HG03442 (cell line): Measurements from ENCODE around the gene GPR89A.
A peak's percentile ranks its signal among the peaks of the same experiment; 100 is the strongest.
"Not testable (repeated sequence)": the region's sequence is repeated elsewhere in the genome, so short reads cannot be mapped to it uniquely, and the experiment has no call there.

ENCODE experiments used
- ATAC-seq: cut with Tn5 transposase; IDR thresholded peaks from one replicate; pipeline ENCODE4 v1.9.1; 2021; ENCODE audit warnings: mild to moderate bottlenecking, moderate library complexity; ENCODE audit not compliant: unreplicated experiment

GPR89A gene

DNA sequence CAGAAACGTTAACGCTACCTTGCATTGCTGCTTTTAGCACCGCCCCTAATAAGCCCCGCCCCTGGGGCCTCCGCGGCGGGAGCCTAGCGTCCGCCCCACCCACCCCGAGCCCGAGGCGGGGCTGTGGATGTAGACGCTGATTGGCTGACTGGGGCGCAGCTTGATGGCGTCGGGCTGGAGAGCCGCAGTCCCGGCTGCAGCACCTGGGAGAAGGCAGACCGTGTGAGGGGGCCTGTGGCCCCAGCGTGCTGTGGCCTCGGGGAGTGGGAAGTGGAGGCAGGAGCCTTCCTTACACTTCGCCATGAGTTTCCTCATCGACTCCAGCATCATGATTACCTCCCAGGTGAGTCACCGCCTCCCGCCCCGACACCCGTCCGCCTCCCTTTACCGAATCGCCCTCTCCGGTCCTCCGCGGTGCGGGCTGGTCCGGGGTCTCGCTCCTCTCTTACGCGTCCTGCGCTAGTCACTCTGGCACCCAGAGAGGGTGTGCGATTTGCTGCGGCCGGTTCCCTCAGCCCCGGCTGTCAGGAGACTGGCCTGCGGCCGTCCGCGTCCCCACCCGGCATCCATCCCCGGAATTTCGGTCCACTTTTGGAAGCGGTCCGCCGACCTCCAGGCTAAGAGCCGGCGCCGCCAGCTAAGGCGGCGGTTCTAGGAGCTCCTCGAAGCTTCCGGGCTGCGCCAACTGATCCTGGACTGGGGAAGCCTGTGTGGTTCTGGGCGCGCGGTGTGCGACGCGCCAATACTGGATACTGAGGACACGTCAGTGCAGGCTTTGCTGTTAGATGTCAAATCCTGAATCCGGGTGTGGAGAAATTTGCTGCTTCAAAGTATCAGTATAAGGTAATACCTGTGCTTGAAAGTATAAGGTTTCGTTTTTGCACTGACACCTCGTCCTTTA lies at the start of gene GPR89A:
Gene GPR89A (plus strand): TSS at position 156 of the 901 bp plus-strand sequence. CDS start 146 bp downstream, at position 302.
- peak; percentile 96 for ATAC-seq

GRCh38 chr1:145586820-145587219 lies 21.0 kb upstream of the GPR89A start:
- ATAC-seq = not testable (repeated sequence)

GRCh38 chr1:145590806-145591205 lies 17.0 kb upstream of the GPR89A start:
- ATAC-seq = not testable (repeated sequence)

DNA sequence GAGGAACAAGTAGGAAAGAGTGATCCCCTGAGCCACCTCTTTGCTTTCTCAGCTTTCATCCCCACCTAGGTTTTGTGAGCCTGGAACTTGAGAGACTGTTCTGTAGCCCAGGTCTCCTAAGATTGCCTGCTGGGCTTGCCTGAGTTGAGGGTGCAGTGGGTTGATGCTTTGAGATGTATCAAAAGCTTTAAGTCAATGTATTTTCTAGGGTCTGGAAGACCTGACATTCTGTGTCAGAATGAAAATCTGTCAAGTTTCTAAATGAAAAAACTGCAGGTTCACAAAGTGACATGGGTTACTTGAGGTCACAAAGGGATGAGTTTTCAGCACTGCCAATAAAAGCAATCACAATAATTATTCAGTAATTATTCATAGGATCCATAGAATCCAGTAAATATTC lies 15.4 kb upstream of the GPR89A start:
- not testable (repeated sequence) for ATAC-seq

GRCh38 chr1:145595421-145595820 lies 12.4 kb upstream of the GPR89A start:
- not testable (repeated sequence) for ATAC-seq

- ATAC-seq = not testable (repeated sequence)
Measured at GRCh38 chr1:145596236-145596635, 11.6 kb upstream of the GPR89A start.

DNA sequence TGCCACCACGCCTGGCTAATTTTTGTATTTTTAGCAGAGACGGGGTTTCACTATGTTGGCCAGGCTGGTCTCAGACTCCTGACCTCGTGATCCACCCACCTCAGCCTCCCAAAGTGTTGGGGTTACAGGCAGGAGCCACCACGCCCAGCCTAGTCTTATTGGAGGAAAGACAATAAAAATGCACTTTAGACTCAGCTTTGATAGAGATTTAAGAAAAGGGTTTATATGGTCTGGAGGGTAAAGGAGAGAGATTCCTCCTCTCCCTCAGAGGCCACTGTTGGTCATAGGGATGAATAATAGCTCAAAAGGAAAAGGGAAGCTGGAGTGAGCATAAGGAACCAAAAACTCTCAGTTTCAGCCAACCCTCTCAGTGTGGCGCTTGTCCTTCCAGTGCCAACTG lies 8.4 kb upstream of the GPR89A start:
- ATAC-seq = not testable (repeated sequence)

DNA sequence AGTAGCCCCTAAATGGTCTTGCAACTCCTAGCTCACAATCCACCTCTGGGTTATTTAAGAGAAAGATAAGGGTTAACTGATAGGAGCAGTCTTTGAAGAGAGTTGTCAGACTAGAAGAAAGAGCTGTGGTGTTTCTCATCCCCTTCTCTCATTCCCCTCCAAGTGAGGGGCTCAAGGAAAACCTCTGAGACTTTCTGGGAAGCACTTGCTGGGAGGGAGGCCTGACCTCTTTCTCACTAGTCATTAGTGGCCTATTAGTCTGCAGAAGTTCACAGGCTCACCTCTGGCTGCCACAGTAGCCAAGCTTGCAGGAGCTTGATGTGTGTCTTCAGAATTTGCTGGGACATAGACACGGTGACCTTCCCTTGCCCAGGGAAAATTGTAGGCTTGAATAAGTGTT lies 6.2 kb upstream of the GPR89A start:
- no peak for ATAC-seq

DNA sequence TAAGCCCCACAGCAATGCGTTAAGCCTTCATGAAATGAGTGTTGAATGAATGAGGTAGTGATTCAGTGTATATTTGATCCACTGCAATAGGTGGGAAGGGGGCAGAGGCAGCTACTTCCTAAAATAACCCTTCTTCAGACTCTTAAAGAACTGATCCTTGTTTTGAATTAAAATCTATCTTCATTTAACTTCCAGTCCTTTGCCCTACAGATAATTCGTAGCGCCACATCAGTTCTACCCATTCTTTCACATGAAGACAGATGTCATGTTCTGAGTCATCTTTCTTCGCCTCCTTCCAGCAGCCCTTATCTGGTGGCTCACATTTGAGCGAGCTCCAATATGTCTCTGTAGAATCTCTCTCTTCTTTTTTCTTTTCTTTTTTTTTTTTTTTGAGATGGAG lies 948 bp upstream of the GPR89A start:
- ATAC-seq = not testable (repeated sequence)

DNA sequence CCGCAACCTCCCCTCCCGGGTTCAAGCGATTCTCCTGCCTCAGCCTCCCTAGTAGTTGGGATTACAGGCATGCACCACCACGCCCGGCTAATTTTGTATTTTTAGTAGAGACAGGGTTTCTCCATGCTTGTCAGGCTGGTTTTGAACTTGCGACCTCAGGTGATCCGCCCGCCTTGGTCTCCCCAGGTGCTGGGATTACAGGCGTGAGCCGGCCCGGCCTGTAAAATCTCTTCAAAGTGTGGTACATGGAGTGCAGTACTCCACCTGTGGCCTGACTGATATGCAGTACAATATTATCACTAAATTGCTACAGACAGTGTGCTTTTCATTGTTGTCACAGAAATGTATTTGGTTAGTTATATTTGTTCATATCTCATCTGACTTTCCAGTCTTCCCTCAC lies 499 bp upstream of the GPR89A start:
- ATAC-seq = not testable (repeated sequence)

GRCh38 chr1:145610744-145611143 lies 3.0 kb downstream of the GPR89A start:
- not testable (repeated sequence) for ATAC-seq

GRCh38 chr1:145620073-145620472 lies 12.3 kb downstream of the GPR89A start:
- ATAC-seq = not testable (repeated sequence)

GRCh38 chr1:145622177-145622576 lies 14.4 kb downstream of the GPR89A start:
- ATAC-seq = not testable (repeated sequence)

DNA sequence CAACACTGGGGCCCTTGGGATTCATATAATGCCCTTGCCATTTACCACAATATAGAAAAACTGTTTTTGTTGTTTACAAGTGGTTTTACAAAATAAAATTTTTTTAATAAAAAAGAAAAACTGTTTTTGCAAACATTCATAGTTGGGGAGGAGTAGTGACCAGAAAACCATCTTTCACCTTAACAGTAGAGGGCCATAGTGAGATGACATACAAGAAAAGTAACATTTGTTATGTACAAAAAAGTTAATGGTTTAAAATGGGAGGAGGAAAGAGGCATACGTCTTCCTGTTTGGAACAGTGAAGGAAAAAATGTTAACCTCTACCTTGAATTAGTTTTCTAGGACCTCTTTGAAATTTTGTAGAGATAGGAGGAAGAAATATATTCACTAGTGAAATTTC lies 28.4 kb downstream of the GPR89A start:
- ATAC-seq = not testable (repeated sequence)

DNA sequence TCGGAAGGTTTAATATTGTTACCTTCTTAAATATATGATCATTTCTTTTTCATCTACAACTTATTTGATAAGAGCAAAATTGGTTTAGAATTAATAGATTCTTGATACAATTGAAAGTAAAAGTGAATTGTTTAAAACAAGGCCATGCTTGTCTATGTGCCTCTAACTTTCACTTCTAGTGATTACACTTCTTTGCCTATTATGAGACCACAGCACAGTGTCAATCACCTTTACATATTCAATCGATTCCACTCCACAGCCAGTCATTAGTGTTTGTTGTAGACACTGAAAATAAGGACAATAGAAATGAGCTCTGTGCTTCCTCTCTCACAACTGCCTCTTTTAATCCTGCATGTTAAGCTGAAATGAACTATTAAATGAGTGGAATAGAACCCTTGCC lies 34.1 kb downstream of the GPR89A start:
- not testable (repeated sequence) for ATAC-seq

- ATAC-seq = peak; percentile 58
Measured at GRCh38 chr1:145643990-145644389, 36.2 kb downstream of the GPR89A start.

DNA sequence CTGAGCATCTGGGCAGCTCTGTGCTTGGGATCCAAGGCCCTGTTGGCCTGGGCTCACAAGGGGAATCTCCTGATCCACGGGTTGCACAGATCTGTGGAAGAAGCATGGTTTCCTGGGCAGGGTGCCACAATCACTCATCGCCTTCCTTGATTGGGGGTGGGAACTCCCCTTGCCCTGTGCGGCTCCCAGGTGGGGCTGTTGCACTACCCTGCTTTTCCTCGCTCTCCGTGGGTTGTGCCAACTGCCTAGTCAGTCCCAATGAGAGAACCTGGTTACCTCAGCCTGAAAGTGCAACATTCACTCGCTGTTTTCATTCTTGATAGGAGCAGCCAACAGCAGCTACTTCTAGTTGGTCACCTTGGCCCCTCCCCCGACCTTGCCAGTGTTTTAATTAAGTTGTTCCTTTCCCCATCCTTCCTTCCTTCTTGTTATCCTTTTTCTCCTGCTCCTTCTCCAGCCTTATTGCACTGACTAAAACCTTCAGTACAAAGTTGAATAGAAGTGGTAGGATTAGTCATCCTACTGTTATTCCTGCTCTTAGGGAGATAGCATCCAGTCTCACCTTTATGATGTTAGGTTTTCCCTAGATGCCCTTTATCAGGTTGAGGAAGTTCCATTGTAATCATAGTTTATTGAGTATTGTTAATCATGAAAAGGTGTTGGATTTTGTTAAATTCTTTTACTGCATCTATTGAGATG lies 48.6 kb downstream of the GPR89A start:
- ATAC-seq = not testable (repeated sequence)

DNA sequence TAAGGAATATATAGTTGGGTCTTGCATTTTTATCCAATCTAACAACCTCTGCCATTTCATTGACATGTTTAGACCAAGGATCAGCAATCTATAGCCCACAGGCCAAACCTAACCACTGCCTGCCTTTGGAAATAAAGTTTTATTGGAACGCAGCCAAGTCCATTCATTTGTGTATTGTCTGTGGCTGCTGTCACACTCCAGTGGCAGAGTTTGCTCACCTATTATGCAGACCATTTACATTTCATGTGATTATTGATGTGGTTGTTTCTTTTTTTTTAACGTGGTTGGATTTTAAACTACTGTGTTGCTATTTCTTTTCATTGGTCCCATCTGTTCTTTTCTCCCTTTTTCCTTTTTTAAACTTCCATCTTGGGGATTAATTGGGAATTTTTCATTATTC lies 54.7 kb downstream of the GPR89A start:
- not testable (repeated sequence) for ATAC-seq

GRCh38 chr1:145665015-145665414 lies 57.2 kb downstream of the GPR89A start:
- ATAC-seq = not testable (repeated sequence)

- ATAC-seq = not testable (repeated sequence)
Measured at GRCh38 chr1:145670995-145671745, 63.4 kb downstream of the GPR89A start.

DNA sequence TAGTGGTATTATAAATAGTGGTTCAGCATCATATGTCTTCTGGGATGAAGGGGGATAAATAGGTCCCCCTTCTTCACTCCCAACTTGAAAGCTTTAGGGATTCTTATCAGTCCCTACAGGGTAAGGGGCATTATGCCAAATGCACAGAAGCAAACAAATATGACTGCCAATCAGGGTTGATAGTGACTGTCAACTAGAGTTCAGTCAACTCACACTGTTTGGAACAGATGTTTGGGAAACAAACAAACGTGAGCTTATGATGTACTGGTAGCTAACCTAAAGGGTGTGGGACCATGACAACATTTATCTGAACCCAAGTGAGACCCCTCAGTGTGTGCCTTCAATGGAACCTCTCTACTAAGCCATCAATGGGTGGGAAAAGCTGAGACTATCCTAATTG lies 65.4 kb downstream of the GPR89A start:
- not testable (repeated sequence) for ATAC-seq
